ENCODE measurements around the gene SSR4.

Gene SSR4

DNA sequence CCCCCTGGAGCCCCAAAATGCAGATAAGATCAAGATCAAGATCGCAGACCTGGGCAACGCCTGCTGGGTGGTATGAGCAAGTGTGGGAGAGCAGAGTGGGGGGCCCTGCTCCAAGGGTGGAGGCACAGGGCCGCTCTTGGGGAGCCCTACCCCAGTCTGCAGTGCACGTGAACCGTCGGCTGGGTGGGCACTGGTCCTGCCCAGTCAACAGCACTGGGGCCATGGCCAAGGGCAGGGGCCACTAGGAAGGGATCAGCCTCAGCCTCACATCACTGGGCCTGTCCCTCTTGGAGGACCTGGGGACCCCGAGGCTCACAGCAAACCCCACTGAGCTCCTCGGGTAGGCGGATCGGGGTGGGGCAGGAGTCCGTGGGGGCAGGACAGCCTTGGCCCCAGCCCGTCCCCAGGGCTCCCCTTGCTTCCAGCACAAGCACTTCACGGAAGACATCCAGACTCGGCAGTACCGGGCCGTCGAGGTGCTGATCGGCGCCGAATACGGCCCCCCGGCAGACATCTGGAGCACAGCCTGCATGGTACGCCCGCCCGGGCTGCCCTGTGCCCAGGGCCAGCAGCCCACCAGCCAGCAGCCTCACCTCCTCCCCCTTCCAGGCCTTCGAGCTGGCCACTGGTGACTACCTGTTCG lies 10.0 kb upstream of the SSR4 start:
- FAIRE-seq (no peak), DNase-seq (ENCODE audit: insufficient read length, low spot score) (no peak)

DNA sequence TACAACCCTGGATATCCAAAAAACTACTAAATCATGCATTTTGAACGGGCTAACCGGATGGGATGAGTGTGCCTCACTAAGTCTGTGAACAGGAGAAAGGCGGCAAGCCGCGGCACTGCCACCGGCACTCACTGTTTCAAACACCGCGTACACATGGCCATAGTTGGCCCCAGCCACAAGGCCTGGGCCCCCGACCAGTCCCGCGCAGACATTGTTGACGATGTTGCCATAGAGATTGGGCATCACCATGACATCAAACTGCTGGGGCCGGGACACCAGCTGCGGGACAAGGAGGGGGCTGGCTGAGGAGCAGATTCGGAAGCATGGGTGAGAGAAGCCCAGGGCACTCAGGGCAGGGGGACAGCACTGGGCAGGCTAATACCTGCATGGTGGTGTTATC lies 7.8 kb upstream of the SSR4 start:
- DNase-seq (ENCODE audit: insufficient read length, low spot score) (no peak), FAIRE-seq (no peak)
- TF ChIP-seq, protein P1, sequence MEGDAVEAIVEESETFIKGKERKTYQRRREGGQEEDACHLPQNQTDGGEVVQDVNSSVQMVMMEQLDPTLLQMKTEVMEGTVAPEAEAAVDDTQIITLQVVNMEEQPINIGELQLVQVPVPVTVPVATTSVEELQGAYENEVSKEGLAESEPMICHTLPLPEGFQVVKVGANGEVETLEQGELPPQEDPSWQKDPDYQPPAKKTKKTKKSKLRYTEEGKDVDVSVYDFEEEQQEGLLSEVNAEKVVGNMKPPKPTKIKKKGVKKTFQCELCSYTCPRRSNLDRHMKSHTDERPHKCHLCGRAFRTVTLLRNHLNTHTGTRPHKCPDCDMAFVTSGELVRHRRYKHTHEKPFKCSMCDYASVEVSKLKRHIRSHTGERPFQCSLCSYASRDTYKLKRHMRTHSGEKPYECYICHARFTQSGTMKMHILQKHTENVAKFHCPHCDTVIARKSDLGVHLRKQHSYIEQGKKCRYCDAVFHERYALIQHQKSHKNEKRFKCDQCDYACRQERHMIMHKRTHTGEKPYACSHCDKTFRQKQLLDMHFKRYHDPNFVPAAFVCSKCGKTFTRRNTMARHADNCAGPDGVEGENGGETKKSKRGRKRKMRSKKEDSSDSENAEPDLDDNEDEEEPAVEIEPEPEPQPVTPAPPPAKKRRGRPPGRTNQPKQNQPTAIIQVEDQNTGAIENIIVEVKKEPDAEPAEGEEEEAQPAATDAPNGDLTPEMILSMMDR (IDR thresholded peaks at IDR 0.05; ENCODE audit: insufficient read depth, missing control alignments): no peak

More for the DNA sequence above, 10.0 kb upstream of the SSR4 start:
- TF ChIP-seq, protein P1 (IDR thresholded peaks at IDR 0.05; ENCODE audit: insufficient read depth, missing control alignments): no peak

DNA sequence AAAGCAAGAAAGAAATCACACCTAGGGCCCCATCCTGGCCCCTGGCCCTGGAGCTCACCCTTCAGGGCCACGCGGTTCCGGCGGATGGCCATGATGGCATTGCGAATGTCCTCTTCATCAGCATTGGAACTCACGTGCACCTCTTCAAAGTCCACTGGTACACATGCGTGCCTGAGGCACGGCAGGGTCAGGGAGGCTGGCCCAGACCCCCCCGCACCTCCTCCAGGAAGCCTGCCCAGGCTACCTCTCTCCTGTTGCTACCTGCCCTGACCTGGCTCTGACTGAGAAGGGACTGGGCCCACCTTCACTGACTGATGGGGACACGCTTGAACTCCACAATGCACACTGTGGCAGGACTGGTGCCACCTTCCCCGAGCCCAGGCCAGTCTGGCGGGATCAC lies 4.8 kb upstream of the SSR4 start:
- no peak for DNase-seq (ENCODE audit: insufficient read length, low spot score)
- no peak for FAIRE-seq

DNA sequence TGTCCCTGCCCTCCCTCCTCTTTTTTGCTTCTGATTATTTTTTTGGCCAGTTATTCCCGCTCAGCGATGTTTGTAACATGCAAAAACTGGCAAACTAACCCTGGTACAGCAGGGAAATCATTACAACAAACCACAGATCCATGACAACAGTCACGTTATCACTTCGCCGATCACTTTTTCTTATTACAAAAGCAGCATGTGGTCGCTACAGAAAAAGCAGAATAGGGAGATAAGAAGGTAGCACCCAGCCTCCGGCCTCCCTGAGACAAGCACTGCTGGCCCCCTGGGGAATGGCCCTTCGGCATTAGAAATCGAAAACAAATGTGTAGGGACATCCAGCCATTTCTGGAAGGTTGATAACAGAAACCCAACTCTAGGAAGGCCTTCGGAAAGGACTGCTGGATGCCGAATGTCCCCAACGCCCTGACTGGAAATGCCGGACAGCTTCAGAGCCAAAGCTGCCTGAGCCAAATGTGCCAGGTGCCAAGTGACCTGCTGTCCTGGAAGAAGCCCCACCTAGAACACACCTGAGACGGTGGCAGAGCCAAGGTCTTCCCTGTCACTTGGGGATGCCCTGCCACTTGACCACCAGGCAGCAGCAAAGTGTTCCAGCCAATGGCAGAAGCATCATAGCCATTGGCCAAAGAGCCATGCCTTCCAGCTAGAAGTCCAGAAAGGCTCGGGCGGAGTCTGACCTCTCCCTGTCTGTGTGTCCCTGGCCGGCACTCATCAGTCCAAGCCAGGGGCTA lies 3.2 kb upstream of the SSR4 start:
- FAIRE-seq (no peak), DNase-seq (ENCODE audit: insufficient read length, low spot score) (no peak)
- TF ChIP-seq, protein P1 (IDR thresholded peaks at IDR 0.05; ENCODE audit: insufficient read depth, missing control alignments): no peak

More for the DNA sequence above, 4.8 kb upstream of the SSR4 start:
- TF ChIP-seq, protein P1 (IDR thresholded peaks at IDR 0.05; ENCODE audit: insufficient read depth, missing control alignments): no peak

DNA sequence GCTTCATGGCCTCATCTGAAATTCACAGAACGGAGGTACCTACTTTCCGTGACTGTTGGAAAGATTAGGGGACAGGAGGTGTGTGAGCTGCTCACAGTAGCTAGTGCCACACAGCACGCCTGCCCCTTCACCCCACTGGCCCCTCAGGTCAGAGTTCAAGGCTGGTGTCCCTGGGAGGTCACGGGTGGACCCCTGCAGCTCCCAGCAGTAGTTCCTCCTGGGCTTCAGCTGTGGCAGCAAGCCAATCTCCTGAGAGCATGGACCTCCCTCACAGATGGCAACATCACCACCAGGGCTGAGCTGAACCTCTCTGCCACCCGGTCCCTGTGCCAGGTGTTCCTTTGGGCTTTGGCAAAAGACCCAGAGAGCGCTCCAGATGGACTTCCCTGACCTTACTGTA lies 2.1 kb upstream of the SSR4 start:
- TF ChIP-seq, protein P1 (IDR thresholded peaks at IDR 0.05; ENCODE audit: insufficient read depth, missing control alignments): no peak
- no peak for DNase-seq (ENCODE audit: insufficient read length, low spot score)
- FAIRE-seq: no peak

DNA sequence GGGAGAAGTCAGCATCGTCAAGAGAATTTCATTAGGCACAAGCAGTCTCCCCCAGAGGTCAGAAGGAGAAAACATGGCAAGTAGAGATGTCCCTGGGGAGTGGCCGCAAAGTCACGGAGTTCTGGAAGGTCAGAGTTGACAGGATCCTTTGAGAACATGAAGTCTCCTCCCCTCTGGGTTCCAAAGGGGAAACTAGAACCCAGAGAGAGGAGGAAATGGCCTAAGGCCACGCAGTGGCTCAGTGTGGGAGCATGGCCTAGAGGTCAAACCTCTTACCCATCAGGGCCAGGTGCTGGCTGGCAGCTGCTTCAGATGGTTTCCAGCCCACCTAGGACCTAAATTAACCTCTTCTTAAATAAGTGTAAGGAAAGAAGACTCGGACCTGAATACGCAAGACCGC lies 1.2 kb upstream of the SSR4 start:
- FAIRE-seq: no peak
- DNase-seq (ENCODE audit: insufficient read length, low spot score): no peak
- TF ChIP-seq, protein P1 (IDR thresholded peaks at IDR 0.05; ENCODE audit: insufficient read depth, missing control alignments): no peak
